ENCODE data around the gene WTAP. TPM values are rescaled to one million over a fixed set of nuclear protein-coding genes. Genes with fewer than 3 reads are reported as not detected.

Gene WTAP
- total and polyA plus RNA-seq, 2 of the 8 experiments (the other 6 are each of a cell fraction or from before 2014, with no cell fraction given), result 32.6 to 120 TPM

GRCh38 chr6:159758031-159759001 is 31.0 kb downstream of the WTAP start (continued):
- no peak for TF ChIP-seq USF2 (IDR thresholded peaks at IDR 0.05; ENCODE audit: low read length)
- no peak for TF ChIP-seq EGR1 (IDR thresholded peaks at IDR 0.05; ENCODE audit: borderline replicate concordance, low read depth, low read length)
- TF ChIP-seq POLR2A (IDR thresholded peaks at IDR 0.05; ENCODE audit: control extremely low read depth in 1 of 2, low read depth in 2 of 2, low read length in 2 of 2), result peak in 1 of 2 experiments; percentile 20; a peak in 1 of 3 replicates
- no peak for TF ChIP-seq JUN (IDR thresholded peaks at IDR 0.05; ENCODE audit: low read depth, low read length)
- no peak for TF ChIP-seq KDM5A (IDR thresholded peaks at IDR 0.05; ENCODE audit: low read length)
- TF ChIP-seq GABPA (IDR thresholded peaks at IDR 0.05; ENCODE audit: borderline replicate concordance, insufficient read depth, low read length), result no peak
- TF ChIP-seq CTCF (IDR thresholded peaks at IDR 0.05; ENCODE audit: control extremely low read depth in 1 of 3, insufficient read depth in 1 of 3, low read depth in 1 of 3, low read length in 3 of 3), result peak in 2 of 3 experiments; percentile 13 to 39; a peak in 2 of 4 replicates
- TF ChIP-seq ZNF274 (IDR thresholded peaks at IDR 0.05; ENCODE audit: borderline replicate concordance, extremely low read depth, low read length), result no peak
- TF ChIP-seq SAP30 (IDR thresholded peaks at IDR 0.05; ENCODE audit: insufficient read depth, insufficient replicate concordance, low read length), result no peak
- no peak for TF ChIP-seq SIX5 (IDR thresholded peaks at IDR 0.05; ENCODE audit: low read depth, low read length)
